ENCODE measurements around the gene DDA1. TPM values are rescaled to one million over a fixed set of nuclear protein-coding genes. Genes with fewer than 3 reads are reported as not detected.

The DDA1 gene
- total and polyA plus RNA-seq, 2 of the 13 experiments (the other 11 are each of a cell fraction or from before 2014, with no cell fraction given), result 24.5 to 26.0 TPM

DNA sequence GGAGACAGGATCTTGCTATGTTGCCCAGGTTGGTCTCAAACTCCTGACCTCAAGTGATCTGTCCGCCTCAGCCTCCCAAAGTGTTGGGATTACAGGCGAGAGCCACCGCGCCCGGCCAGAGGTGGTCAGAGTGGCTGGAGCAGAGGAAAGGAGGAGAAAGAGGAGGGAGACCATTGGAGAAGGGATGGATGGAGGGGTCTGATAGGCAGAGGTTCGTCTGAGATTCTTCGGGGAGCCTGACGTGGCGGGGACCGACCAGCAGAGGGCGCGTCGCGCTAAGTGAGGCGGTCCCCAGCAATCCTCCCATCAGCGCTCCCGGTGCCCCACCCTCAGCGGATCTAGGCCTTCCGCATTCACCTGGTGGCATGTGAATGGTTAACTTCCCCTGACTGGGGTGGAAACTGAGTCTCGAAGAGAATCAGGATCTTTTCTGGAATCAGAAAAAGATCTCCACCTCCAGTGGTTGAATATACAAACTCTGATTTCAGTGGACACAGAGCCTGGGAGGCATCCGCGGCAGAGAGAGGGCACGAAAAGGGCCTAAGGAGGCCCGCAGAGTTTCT, 36.8 kb downstream of the DDA1 start (continued):
- TF ChIP-seq PTBP1 (IDR thresholded peaks at IDR 0.05; ENCODE audit: low read depth, low read length, poor library complexity, severe bottlenecking) (no peak), GATAD2A (CRISPR knock-in tag; IDR thresholded peaks at IDR 0.05) (no peak), JARID2 (CRISPR knock-in tag; IDR thresholded peaks at IDR 0.05; ENCODE audit: insufficient replicate concordance) (no peak), CHD4 (IDR thresholded peaks at IDR 0.05; ENCODE audit: borderline replicate concordance, low read length) (no peak), HOXA7 (CRISPR knock-in tag; IDR thresholded peaks at IDR 0.05) (no peak), ZNF296 (CRISPR knock-in tag; conservative IDR thresholded peaks at IDR 0.05) (no peak), TARDBP (CRISPR knock-in tag; IDR thresholded peaks at IDR 0.05) (no peak), ADNP (CRISPR knock-in tag; IDR thresholded peaks at IDR 0.05) (no peak), KLF15 (CRISPR knock-in tag; IDR thresholded peaks at IDR 0.05; ENCODE audit: borderline replicate concordance) (no peak), ZNF83 (CRISPR knock-in tag; IDR thresholded peaks at IDR 0.05; ENCODE audit: borderline replicate concordance) (no peak), HCFC1 (IDR thresholded peaks at IDR 0.05; ENCODE audit: low read depth, low read length) (no peak), SCMH1 (CRISPR knock-in tag; IDR thresholded peaks at IDR 0.05; ENCODE audit: borderline replicate concordance) (no peak), PLRG1 (conservative IDR thresholded peaks at IDR 0.05) (no peak), ZNF282 (IDR thresholded peaks at IDR 0.05; ENCODE audit: partially characterized antibody) (no peak), CHD2 (IDR thresholded peaks at IDR 0.05; ENCODE audit: low read depth, low read length) (no peak)
- TF ChIP-seq, protein P1, sequence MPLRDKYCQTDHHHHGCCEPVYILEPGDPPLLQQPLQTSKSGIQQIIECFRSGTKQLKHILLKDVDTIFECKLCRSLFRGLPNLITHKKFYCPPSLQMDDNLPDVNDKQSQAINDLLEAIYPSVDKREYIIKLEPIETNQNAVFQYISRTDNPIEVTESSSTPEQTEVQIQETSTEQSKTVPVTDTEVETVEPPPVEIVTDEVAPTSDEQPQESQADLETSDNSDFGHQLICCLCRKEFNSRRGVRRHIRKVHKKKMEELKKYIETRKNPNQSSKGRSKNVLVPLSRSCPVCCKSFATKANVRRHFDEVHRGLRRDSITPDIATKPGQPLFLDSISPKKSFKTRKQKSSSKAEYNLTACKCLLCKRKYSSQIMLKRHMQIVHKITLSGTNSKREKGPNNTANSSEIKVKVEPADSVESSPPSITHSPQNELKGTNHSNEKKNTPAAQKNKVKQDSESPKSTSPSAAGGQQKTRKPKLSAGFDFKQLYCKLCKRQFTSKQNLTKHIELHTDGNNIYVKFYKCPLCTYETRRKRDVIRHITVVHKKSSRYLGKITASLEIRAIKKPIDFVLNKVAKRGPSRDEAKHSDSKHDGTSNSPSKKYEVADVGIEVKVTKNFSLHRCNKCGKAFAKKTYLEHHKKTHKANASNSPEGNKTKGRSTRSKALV (CRISPR knock-in tag; IDR thresholded peaks at IDR 0.05), result no peak
- TF ChIP-seq, protein P2, sequence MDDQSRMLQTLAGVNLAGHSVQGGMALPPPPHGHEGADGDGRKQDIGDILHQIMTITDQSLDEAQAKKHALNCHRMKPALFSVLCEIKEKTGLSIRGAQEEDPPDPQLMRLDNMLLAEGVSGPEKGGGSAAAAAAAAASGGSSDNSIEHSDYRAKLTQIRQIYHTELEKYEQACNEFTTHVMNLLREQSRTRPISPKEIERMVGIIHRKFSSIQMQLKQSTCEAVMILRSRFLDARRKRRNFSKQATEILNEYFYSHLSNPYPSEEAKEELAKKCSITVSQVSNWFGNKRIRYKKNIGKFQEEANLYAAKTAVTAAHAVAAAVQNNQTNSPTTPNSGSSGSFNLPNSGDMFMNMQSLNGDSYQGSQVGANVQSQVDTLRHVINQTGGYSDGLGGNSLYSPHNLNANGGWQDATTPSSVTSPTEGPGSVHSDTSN (CRISPR knock-in tag; IDR thresholded peaks at IDR 0.05; ENCODE audit: borderline replicate concordance), result no peak
- TF ChIP-seq, protein P3, sequence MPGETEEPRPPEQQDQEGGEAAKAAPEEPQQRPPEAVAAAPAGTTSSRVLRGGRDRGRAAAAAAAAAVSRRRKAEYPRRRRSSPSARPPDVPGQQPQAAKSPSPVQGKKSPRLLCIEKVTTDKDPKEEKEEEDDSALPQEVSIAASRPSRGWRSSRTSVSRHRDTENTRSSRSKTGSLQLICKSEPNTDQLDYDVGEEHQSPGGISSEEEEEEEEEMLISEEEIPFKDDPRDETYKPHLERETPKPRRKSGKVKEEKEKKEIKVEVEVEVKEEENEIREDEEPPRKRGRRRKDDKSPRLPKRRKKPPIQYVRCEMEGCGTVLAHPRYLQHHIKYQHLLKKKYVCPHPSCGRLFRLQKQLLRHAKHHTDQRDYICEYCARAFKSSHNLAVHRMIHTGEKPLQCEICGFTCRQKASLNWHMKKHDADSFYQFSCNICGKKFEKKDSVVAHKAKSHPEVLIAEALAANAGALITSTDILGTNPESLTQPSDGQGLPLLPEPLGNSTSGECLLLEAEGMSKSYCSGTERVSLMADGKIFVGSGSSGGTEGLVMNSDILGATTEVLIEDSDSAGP (CRISPR knock-in tag; IDR thresholded peaks at IDR 0.05; ENCODE audit: borderline replicate concordance), result peak; percentile 43; the same call in 1 of the 2 replicates
- TF ChIP-seq, protein P4, sequence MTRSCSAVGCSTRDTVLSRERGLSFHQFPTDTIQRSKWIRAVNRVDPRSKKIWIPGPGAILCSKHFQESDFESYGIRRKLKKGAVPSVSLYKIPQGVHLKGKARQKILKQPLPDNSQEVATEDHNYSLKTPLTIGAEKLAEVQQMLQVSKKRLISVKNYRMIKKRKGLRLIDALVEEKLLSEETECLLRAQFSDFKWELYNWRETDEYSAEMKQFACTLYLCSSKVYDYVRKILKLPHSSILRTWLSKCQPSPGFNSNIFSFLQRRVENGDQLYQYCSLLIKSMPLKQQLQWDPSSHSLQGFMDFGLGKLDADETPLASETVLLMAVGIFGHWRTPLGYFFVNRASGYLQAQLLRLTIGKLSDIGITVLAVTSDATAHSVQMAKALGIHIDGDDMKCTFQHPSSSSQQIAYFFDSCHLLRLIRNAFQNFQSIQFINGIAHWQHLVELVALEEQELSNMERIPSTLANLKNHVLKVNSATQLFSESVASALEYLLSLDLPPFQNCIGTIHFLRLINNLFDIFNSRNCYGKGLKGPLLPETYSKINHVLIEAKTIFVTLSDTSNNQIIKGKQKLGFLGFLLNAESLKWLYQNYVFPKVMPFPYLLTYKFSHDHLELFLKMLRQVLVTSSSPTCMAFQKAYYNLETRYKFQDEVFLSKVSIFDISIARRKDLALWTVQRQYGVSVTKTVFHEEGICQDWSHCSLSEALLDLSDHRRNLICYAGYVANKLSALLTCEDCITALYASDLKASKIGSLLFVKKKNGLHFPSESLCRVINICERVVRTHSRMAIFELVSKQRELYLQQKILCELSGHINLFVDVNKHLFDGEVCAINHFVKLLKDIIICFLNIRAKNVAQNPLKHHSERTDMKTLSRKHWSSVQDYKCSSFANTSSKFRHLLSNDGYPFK (CRISPR knock-in tag; IDR thresholded peaks at IDR 0.05; ENCODE audit: borderline replicate concordance), result no peak
- TF ChIP-seq, protein P5, sequence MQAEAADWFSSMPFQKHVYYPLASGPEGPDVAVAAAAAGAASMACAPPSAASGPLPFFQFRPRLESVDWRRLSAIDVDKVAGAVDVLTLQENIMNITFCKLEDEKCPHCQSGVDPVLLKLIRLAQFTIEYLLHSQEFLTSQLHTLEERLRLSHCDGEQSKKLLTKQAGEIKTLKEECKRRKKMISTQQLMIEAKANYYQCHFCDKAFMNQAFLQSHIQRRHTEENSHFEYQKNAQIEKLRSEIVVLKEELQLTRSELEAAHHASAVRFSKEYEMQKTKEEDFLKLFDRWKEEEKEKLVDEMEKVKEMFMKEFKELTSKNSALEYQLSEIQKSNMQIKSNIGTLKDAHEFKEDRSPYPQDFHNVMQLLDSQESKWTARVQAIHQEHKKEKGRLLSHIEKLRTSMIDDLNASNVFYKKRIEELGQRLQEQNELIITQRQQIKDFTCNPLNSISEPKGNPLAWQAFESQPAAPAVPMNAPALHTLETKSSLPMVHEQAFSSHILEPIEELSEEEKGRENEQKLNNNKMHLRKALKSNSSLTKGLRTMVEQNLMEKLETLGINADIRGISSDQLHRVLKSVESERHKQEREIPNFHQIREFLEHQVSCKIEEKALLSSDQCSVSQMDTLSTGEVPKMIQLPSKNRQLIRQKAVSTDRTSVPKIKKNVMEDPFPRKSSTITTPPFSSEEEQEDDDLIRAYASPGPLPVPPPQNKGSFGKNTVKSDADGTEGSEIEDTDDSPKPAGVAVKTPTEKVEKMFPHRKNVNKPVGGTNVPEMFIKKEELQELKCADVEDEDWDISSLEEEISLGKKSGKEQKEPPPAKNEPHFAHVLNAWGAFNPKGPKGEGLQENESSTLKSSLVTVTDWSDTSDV (CRISPR knock-in tag; IDR thresholded peaks at IDR 0.05), result 0 out of 2 replicates have a peak, but pooled peaks have one; percentile 56
